GM12801 (cell line): ENCODE results near the gene EFHC2.

Experiments
- CTCF ChIP-seq: IDR thresholded peaks from one replicate; pipeline ENCODE4 v1.5.1; 2011; ENCODE audit warnings: control low read depth; ENCODE audit not compliant: insufficient read length; ENCODE audit errors: extremely low read depth

Gene EFHC2

DNA sequence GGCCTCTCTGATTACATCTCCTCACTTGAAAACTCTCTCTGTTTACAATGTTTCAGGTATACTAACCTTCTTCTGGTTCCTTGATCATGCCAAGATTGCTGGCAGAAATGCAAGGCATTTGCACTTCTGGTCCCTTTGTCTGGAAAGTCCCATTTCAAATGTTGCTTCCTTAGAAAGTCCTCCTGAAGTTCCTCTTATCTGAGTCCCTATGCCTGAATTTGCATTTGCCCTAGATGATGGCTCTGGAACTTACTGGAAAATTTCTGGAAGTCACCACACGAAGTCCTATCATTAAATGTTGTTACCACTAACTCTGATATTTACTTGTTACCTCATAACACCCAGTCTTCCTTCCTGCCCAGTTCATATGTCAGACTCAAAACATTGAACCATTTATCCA, 176.4 kb downstream of the EFHC2 start:
- no peak for TF ChIP-seq CTCF

- no peak for TF ChIP-seq CTCF
Observed at GRCh38 chrX:44162964-44163475, 180.5 kb downstream of the EFHC2 start.

DNA sequence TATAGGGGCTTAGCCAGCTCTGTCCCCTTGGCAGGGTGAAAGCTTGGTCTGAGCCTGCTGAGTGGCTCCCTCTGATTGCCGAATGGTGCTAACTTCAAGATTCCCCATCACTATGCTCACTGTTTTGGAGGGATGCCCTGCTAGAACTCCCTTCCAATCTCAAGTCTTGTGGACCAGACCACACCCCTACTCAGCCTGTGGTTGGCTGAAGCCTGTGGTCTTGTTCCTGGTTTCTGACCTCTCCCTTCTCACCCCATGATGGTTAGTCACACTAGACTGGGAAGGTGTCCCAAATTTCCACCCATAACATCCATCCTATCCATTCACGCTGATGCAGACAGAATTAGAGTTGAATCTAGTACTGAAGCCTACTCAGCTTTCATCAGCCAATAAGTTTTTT, 185.6 kb downstream of the EFHC2 start:
- no peak for TF ChIP-seq CTCF

GRCh38 chrX:44157283-44157682, 186.2 kb downstream of the EFHC2 start:
- no peak for TF ChIP-seq CTCF

DNA sequence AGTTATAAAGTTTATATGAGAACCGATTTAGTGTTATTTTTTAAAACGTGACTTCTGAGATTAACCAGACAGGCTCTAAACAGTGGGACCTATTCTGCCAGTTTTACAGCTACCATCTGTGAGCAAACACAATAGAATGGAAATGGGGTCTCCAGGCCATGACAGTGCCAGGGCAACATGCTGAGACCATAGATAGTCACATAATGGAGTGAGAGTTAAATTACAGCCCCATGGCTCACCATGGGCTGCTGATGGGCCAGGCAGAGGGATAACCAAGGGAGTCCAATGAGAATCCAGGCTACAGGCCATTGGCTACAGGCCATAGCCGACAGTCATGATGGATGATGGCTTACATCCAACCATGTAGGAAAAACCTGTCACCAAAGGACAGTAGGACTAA, 186.7 kb downstream of the EFHC2 start:
- no peak for TF ChIP-seq CTCF

- no peak for TF ChIP-seq CTCF
Observed at GRCh38 chrX:44155126-44155525, 188.3 kb downstream of the EFHC2 start.

DNA sequence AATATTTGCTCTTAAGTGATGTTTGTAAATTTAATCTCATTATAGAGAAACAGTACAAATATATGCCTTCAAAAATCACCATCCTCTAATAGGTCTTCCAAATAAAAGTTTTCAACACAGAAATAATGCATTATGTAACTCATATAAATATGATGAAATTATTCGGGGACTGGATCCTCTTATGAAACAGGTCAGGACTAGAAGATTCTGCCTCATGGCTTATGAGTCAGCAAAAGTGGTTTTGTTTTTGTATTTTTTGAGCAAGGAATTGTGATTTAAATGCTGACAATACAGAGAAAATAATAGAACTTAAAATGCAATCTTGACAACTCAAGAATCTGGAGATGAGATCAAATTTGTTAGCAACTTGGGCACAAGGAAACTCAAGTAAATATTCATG, 190.6 kb downstream of the EFHC2 start:
- TF ChIP-seq CTCF: no peak

- TF ChIP-seq CTCF: no peak
Observed at GRCh38 chrX:44147130-44147529, 196.3 kb downstream of the EFHC2 start.
